ENCODE results near the gene SLC16A12. TPM values are rescaled to one million over a fixed set of nuclear protein-coding genes. Genes with fewer than 3 reads are reported as not detected.

The SLC16A12 gene
- total and polyA plus RNA-seq, 2 donors (not counting 3 experiments of a cell fraction or from before 2014, with no cell fraction given), result not detected

DNA sequence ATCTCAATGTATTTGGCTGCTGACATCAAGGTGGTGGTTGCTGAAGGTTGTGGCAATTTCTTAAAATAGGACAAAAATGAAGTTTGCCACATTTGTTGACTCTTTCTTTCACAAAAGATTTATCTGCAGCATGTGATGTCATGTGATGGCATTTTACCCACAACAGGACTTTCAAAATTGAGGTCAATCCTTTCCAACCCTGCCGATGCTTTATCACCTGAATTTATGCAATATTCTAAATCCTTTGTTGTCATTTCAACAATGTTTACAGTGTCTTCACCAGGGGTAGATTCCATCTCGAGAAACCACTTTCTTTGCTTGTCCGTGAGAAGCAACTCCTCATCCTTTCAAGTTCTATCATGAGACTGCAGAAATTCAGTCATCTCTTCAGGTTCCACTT is 40.6 kb upstream of the SLC16A12 start:
- Histone ChIP-seq H3K9me3 (replicated peaks; ENCODE audit: control insufficient read depth, insufficient read depth, low read length) (no peaks in the 10 kb centered on the region), H2AFZ (ENCODE audit: low read depth, low read length) (no peak overlapping the region), H3K27me3 (ENCODE audit: control insufficient read depth in 2 of 2, insufficient read depth in 2 of 2, low read length in 2 of 2) (no peaks in the 10 kb centered on the region), H3K4me1 (ENCODE audit: control insufficient read depth, extremely low read depth, insufficient read depth, low read length) (no peaks in the 10 kb centered on the region), H3K9ac (replicated peaks; ENCODE audit: extremely low read depth, insufficient read depth, low read length) (no peak overlapping the region), H4K20me1 (replicated peaks; ENCODE audit: control insufficient read depth, extremely low read depth, insufficient read depth, low read length) (no peaks in the 10 kb centered on the region), H3K4me3 (replicated peaks in 1 of 3; ENCODE audit: insufficient read depth in 1 of 3, low read depth in 1 of 3, low read length in 3 of 3) (no peak overlapping the region), H3K4me2 (ENCODE audit: insufficient read depth, low read length) (no peak overlapping the region), H3K27ac (ENCODE audit: insufficient read depth, low read depth, low read length) (no peak overlapping the region), H3K36me3 (ENCODE audit: control insufficient read depth in 2 of 2, extremely low read depth in 1 of 2, insufficient read depth in 2 of 2, low read length in 2 of 2) (no peaks in the 10 kb centered on the region), H3K9me1 (replicated peaks; ENCODE audit: control insufficient read depth, extremely low read depth, insufficient read depth, low read length) (no peaks in the 10 kb centered on the region), H3K79me2 (ENCODE audit: control insufficient read depth, insufficient read depth, low read length) (no peaks in the 10 kb centered on the region)
- dilution Hi-C loops (cut with MboI; ENCODE audit: extremely low pct_ligation_motif_present, low sequenced_read_pairs) (no loop called here), intact Hi-C loops (cut with micrococcal nuclease) (no loop called here)
- CTCF ChIA-PET, result no interaction called here
- no TSS peak for BruUV-seq (replicated peaks)
- TF ChIP-seq GATA2 (IDR thresholded peaks at IDR 0.05; ENCODE audit: insufficient read depth, insufficient read length, low read depth, low read length) (no peak), POLR2AphosphoS5 (IDR thresholded peaks at IDR 0.05; ENCODE audit: insufficient read depth, low read depth, low read length) (no peak), POLR2A (IDR thresholded peaks at IDR 0.05; ENCODE audit: low read depth, low read length) (no peak), FOS (IDR thresholded peaks at IDR 0.05; ENCODE audit: borderline replicate concordance, insufficient read depth, low read length) (no peak), EZH2 (IDR thresholded peaks at IDR 0.05; ENCODE audit: borderline replicate concordance, low read depth, low read length, severe bottlenecking) (no peak), JUN (IDR thresholded peaks at IDR 0.05; ENCODE audit: borderline replicate concordance, insufficient read depth, insufficient read length, low read depth) (no peak), MYC (IDR thresholded peaks at IDR 0.05; ENCODE audit: low read depth, low read length) (no peak)
- TF ChIP-seq, protein P1, sequence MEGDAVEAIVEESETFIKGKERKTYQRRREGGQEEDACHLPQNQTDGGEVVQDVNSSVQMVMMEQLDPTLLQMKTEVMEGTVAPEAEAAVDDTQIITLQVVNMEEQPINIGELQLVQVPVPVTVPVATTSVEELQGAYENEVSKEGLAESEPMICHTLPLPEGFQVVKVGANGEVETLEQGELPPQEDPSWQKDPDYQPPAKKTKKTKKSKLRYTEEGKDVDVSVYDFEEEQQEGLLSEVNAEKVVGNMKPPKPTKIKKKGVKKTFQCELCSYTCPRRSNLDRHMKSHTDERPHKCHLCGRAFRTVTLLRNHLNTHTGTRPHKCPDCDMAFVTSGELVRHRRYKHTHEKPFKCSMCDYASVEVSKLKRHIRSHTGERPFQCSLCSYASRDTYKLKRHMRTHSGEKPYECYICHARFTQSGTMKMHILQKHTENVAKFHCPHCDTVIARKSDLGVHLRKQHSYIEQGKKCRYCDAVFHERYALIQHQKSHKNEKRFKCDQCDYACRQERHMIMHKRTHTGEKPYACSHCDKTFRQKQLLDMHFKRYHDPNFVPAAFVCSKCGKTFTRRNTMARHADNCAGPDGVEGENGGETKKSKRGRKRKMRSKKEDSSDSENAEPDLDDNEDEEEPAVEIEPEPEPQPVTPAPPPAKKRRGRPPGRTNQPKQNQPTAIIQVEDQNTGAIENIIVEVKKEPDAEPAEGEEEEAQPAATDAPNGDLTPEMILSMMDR (IDR thresholded peaks at IDR 0.05; ENCODE audit: extremely low read depth in 1 of 2, insufficient read depth in 1 of 2, low read depth in 1 of 2, low read length in 2 of 2), result no peak
- TF ChIP-seq, protein P2, sequence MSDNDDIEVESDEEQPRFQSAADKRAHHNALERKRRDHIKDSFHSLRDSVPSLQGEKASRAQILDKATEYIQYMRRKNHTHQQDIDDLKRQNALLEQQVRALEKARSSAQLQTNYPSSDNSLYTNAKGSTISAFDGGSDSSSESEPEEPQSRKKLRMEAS (IDR thresholded peaks at IDR 0.05; ENCODE audit: insufficient read depth, insufficient read length), result no peak
- POLR2A ChIA-PET, result no interaction called here
- FAIRE-seq (no peak), DNase-seq (ENCODE audit: low read depth, low spot score) (no peak)

Data from endothelial cell of umbilical vein (primary cell).